Measurements from ENCODE around the gene PLK4.

- TF ChIP-seq CTCF (conservative IDR thresholded peaks at IDR 0.05) (no peak), ZFX (IDR thresholded peaks at IDR 0.05) (no peak)
Measured at GRCh38 chr4:127846061-127846460, 34.6 kb upstream of the PLK4 start.
